Heart right ventricle (tissue), 16 donors: Measurements from ENCODE around the gene ZNFX1. TPM values are rescaled to one million over a fixed set of nuclear protein-coding genes. Genes with fewer than 3 reads are reported as not detected.

ENCODE experiments used
- ATAC-seq, 8 donors: fragments of 200-7000 bp; cut with Tn5 transposase; one replicate each; pipeline ENCODE4 v1.9.1; 2020; ENCODE audit warnings: mild to moderate bottlenecking in 8 of 8, moderate library complexity in 8 of 8, moderate number of reproducible peaks in 1 of 8
- DNase-seq, 2 donors: peaks; one replicate each; pipeline ENCODE4 v3.0.0-alpha.2; 2020
- H3K27ac ChIP-seq, 10 donors: fragments of 200-600 bp; sonication (generic) in 2 of 10; one replicate each; pipeline versions ENCODE4 v1.5.0 to v1.8.0; 2020 to 2022; ENCODE audit warnings: mild to moderate bottlenecking in 3 of 10
- H3K27me3 ChIP-seq, 7 donors: fragments of 200-600 bp; one replicate each; pipeline ENCODE4 v1.8.0; 2021 to 2022; ENCODE audit warnings: mild to moderate bottlenecking in 2 of 7
- H3K36me3 ChIP-seq, 9 donors: fragments of 200-600 bp; sonication (generic) in 1 of 9; one replicate each; pipeline versions ENCODE4 v1.5.0 to v1.8.0; 2020 to 2022; ENCODE audit warnings: mild to moderate bottlenecking in 2 of 9
- H3K4me1 ChIP-seq, 9 donors: fragments of 200-600 bp; sonication (generic) in 1 of 9; one replicate each; pipeline versions ENCODE4 v1.5.0 to v1.8.0; 2020 to 2022; ENCODE audit warnings: mild to moderate bottlenecking in 4 of 9
- H3K4me3 ChIP-seq, 10 donors: fragments of 200-600 bp; sonication (generic) in 2 of 10; one replicate each; pipeline versions ENCODE4 v1.5.0 to v1.8.0; 2020 to 2022; ENCODE audit warnings: mild to moderate bottlenecking in 7 of 10, moderate library complexity in 2 of 10
- H3K9me3 ChIP-seq, 11 donors: fragments of 200-600 bp in 10 of 11; sonication (generic) in 2 of 11; one replicate each; pipeline versions ENCODE4 v1.5.0 to v1.8.0; 2013 to 2022; ENCODE audit warnings: mild to moderate bottlenecking in 2 of 11, control low read depth in 1 of 11, moderate library complexity in 1 of 11
- WGBS, 2 donors: extraction: QIAGEN DNeasy Blood & Tissue Kit; methylation state at CpG; one replicate each; pipeline ENCODE4 v1.1.7; 2013; ENCODE audit warnings: inconsistent platforms in 1 of 2; 5-methylcytosine and 5-hydroxymethylcytosine counted together
- intact Hi-C, 10 donors: fragments of 100-400 bp; cut with DNase I; formaldehyde crosslinking; loops; one replicate each; pipeline versions ENCODE4 v1.11.1 to v1.14.2; 2022
- polyA plus RNA-seq, 2 donors: library from polyadenylated mRNA; stranded (reverse); fragments of 200-250 nt; gene quantifications; one replicate each; pipeline ENCODE4 v1.2.3, GENCODE V29; 2013
- total RNA-seq, 10 donors: library from RNA; stranded (reverse); fragmentation: NEBNext Ultra II Directional in 3 of 10; extraction: Animal tissue kit (Norgen Biotek cat#: 25700) in 3 of 10; gene quantifications; one replicate each; pipeline versions ENCODE4 v1.2.1 to v1.2.4, GENCODE V29; 2021 to 2023
- TF ChIP-seq, protein P1 (sequence below), 9 donors: fragments of 200-600 bp; sonication (generic) in 2 of 9; IDR thresholded peaks; one replicate each; pipeline versions ENCODE4 v1.5.0 to v1.8.0; 2021 to 2022; ENCODE audit warnings: antibody characterized with exemption in 9 of 9, mild to moderate bottlenecking in 5 of 9, moderate library complexity in 1 of 9
- donor health status: Arrhythmogenic right ventricular cardiomyopathy.
- donor health status: ischemic (EF 13 %, LVEDD 7.1; RV severe dilation, severe dysfunction).
- donor health status: healthy with polysubstance abuse.
- donor health status: DM: no; HTN: yes; CAD: no.
- donor health status: DM: no; HTN: no; CAD: no.
- donor health status: ischemic (EF 25% LVEDD 6.9; RV normal size, moderate dysfunction).
- donor health status: ischemic (EF 25% LVEDD 5.7; RV mildly dilated, moderate dysfunction).
- donor health status: healthy.
- donor health status: DM: yes; HTN: yes; CAD: no.
- donor health status: Ischemic cardiomyopathy.
- donor health status: ischemic (EF 35%, LVEDD 5.7; RV mildly dilated, moderate dysfunction).
- donor health status: nonischemic (EF 11% LVEDD 7.7; RV severe dilation, severe dysfunction).
- donor health status: DM: yes; HTN: yes; CAD: no.
- donor health status: PGD.
- donor health status: ischemic (EF 29% LVEDD 5.4; RV normal size, mild dysfunction).
- donor health status: nonischemic (EF 23%, LVEDD 6.1; RV moderate dilation, normal function).

ZNFX1 gene
- total and polyA plus RNA-seq, 12 donors: 7.8 to 49.5 (median 23.7) TPM

DNA sequence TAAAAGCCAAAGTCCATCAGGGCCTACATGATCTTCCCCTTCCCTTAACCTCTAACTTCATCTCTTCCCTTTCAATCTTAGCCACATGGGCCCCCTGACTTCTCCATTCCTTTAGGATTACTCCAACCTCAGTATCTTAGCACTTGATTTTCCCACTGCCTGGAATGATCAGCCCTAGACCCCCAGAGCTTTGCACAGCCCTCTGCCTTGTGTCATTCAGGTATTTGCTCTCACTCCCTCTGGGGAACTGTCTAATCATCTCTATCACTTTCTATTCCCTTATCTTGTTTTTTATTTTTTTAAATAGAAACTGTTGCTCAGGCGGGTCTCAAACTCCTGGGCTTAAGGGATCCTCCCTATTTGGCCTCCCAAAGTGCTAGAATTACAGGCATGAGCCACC, 13.3 kb upstream of the ZNFX1 start:
- TF ChIP-seq, protein P1, sequence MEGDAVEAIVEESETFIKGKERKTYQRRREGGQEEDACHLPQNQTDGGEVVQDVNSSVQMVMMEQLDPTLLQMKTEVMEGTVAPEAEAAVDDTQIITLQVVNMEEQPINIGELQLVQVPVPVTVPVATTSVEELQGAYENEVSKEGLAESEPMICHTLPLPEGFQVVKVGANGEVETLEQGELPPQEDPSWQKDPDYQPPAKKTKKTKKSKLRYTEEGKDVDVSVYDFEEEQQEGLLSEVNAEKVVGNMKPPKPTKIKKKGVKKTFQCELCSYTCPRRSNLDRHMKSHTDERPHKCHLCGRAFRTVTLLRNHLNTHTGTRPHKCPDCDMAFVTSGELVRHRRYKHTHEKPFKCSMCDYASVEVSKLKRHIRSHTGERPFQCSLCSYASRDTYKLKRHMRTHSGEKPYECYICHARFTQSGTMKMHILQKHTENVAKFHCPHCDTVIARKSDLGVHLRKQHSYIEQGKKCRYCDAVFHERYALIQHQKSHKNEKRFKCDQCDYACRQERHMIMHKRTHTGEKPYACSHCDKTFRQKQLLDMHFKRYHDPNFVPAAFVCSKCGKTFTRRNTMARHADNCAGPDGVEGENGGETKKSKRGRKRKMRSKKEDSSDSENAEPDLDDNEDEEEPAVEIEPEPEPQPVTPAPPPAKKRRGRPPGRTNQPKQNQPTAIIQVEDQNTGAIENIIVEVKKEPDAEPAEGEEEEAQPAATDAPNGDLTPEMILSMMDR (IDR thresholded peaks at IDR 0.05): no peak
- Histone ChIP-seq H3K36me3 (peaks cover 7 to 76% (median 63%) of the 10 kb centered on the region in 9 donors), H3K9me3 (peaks cover 0 to 25% (median 17%) of the 10 kb centered on the region in 11 donors), H3K27me3 (no peaks in the 10 kb centered on the region), H3K4me3 (no peak overlapping the region), H3K27ac (no peak overlapping the region), H3K4me1 (peaks cover 0 to 4% (median 0%) of the 10 kb centered on the region in 9 donors)
- WGBS, 2 donors: 48 to 88% methylated on average over 1 of the region's 1 CpG
- intact Hi-C loops: no loop called here
- ATAC-seq (peak in 1 of 8 donors; percentile 11), DNase-seq (no peak)

DNA sequence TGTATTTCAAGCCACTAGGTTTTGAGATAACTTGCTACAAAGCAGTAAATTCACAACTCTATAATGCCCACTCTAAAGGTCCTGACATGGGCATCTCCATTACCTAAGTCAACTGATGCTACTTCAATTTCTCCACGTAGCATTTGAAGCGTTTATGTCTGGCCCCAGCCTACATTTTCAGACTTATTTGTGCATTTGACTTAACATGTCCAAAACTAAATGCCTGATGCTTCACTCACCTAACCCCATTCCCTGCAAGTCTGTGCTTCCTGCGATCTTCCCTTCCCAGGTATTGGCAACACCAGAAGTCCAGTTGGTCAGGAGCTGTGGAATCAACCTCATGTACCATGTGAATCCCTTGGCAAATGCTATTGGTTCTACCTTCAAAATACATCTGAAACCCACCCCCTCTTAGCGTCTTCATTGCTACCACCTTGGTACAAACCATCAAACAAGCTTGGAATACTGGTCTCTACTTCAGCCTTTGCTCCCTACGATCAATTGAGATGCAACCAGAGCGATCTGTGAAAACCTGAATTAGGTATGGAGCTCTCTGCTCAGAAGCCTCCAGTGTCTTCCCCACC, 12.8 kb upstream of the ZNFX1 start:
- no peaks in the 10 kb centered on the region for H3K27me3 ChIP-seq
- H3K27ac ChIP-seq: no peak overlapping the region
- H3K4me1 ChIP-seq: peaks cover 0 to 4% (median 0%) of the 10 kb centered on the region in 9 donors
- intact Hi-C loops: no loop called here
- peaks cover 0 to 30% (median 22%) of the 10 kb centered on the region in 11 donors for H3K9me3 ChIP-seq
- ATAC-seq: peak in 1 of 8 donors; percentile 9
- 85 to 91% methylated on average over 6 of the region's 6 CpGs for WGBS, 2 donors
- TF ChIP-seq, protein P1 (IDR thresholded peaks at IDR 0.05): no peak
- no peak for DNase-seq
- H3K36me3 ChIP-seq: peaks cover 7 to 76% (median 67%) of the 10 kb centered on the region in 9 donors
- no peak overlapping the region for H3K4me3 ChIP-seq

DNA sequence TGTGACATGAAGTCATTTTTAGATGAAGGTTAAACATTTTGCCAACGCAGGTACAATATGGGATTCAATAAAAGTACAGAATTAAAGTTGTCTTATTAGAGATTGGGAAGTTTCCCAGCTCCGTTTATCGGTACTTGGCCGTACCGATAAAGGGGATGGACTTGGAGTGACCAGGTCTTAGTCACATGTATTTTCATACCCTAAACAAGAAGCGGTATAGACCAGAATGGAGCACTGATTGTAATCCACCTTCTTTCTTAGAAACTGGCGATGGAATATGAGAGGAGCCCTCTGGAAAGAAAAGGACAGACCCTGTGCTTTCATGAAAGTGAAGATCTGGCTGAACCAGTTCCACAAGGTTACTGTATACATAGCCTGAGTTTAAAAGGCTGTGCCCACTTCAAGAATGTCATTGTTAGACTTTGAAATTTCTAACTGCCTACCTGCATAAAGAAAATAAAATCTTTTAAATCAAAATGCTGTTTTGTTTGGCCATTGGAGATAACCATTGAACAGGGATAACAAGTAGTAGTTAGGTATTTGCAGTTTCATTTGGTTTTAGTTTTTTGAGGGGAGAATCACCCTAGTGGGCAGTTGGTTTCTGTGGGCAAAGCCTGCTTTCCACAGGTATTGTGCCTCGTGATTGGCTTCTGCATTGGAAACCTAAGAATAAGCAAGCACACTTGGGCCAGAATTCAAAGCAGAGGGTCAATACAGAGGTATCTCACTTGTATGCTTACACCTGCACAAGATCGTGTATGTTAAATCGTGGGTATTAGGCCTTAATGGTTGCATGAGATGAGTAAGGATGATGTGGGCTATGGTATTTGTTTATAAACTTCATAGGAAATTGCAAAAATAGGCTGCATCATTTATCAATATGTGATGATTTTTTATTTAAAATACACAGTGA, 11.2 kb upstream of the ZNFX1 start:
- H3K9me3 ChIP-seq: peaks cover 0 to 47% (median 25%) of the 10 kb centered on the region in 11 donors
- H3K27ac ChIP-seq: no peak overlapping the region
- no peak for DNase-seq
- WGBS, 2 donors: 94 to 96% methylated on average over 10 of the region's 10 CpGs
- TF ChIP-seq, protein P1 (IDR thresholded peaks at IDR 0.05): no peak
- intact Hi-C loops: no loop called here
- no peaks in the 10 kb centered on the region for H3K27me3 ChIP-seq
- peaks cover 7 to 90% (median 79%) of the 10 kb centered on the region in 9 donors for H3K36me3 ChIP-seq
- H3K4me1 ChIP-seq: peaks cover 0 to 17% (median 0%) of the 10 kb centered on the region in 9 donors
- no peak overlapping the region for H3K4me3 ChIP-seq
- no peak for ATAC-seq

DNA sequence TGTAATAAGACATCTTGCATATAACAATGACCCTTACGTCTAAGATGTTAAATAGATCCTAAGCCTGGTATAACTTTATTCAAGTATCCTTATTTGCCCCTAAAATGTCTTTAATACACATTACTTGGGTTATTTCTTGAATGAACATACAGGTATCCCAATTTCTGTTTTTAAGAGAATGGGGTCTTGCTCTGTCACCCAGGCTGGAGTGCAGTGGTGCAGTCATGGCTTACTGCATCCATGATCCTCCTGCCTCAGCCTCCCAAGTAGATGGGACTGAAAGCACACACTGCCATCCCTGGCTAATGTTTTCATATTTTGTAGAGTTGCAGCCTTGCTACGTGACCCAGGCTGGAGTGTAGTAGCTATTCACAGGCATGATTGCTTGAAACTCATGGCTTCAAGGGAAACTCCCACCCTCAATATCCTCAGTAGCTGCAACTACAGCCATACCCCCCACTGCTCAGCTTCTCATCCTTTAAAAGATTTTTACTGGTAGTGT, 10.4 kb upstream of the ZNFX1 start:
- 87 to 89% methylated on average over 2 of the region's 2 CpGs for WGBS, 2 donors
- Histone ChIP-seq H3K27me3 (no peaks in the 10 kb centered on the region), H3K9me3 (peaks cover 0 to 54% (median 25%) of the 10 kb centered on the region in 11 donors), H3K4me1 (peaks cover 0 to 25% (median 4%) of the 10 kb centered on the region in 9 donors), H3K36me3 (peaks cover 7 to 97% (median 86%) of the 10 kb centered on the region in 9 donors), H3K27ac (no peak overlapping the region), H3K4me3 (no peak overlapping the region)
- ATAC-seq (no peak), DNase-seq (no peak)
- intact Hi-C loops: no loop called here
- TF ChIP-seq, protein P1 (IDR thresholded peaks at IDR 0.05): no peak
